IMR-90 (cell line): ENCODE measurements around the gene TRIM25. TPM values are rescaled to one million over a fixed set of nuclear protein-coding genes. Genes with fewer than 3 reads are reported as not detected.

Experiments used
- ATAC-seq: fragments of 200-7000 bp; cut with Tn5 transposase; 2 replicates; pipeline ENCODE4 v1.9.1; 2020; ENCODE audit warnings: low read depth, mild to moderate bottlenecking, moderate library complexity
- BruUV-seq: library from RNA; stranded (reverse); fragments of 400-500 nt; replicated peaks from 2 replicates; lab custom pipeline; 2021; lab: Mats Ljungman, UMichigan
- CTCF ChIA-PET: fragments of 300-600 bp; formaldehyde crosslinking; extraction: SDS; loops from one replicate; lab custom pipeline; 2021; ENCODE audit warnings: antibody characterized with exemption; lab: Yijun Ruan, JAX
- POLR2A ChIA-PET: fragments of 300-600 bp; sonication (Branson Sonifier 250); formaldehyde crosslinking; loops from one replicate; lab custom pipeline; 2022; ENCODE audit warnings: antibody characterized with exemption; ENCODE audit not compliant: unreplicated experiment; lab: Charles Lee
- DNase-seq: peaks from one replicate; pipeline ENCODE4 v3.0.0; 2013
- H2AFZ ChIP-seq: replicated peaks from 2 replicates; pipeline ENCODE3; 2013; ENCODE audit warnings: low read length, mild to moderate bottlenecking; ENCODE audit not compliant: poor library complexity
- H2AK5ac ChIP-seq: 2 replicates; pipeline ENCODE4 v1.6.1; 2013; ENCODE audit warnings: low read depth, low read length, inconsistent platforms
- H2AK9ac ChIP-seq: replicated peaks from 2 replicates; pipeline ENCODE3; 2013; ENCODE audit warnings: mild to moderate bottlenecking, low read depth, low read length, moderate library complexity; ENCODE audit not compliant: poor library complexity
- H2BK120ac ChIP-seq: 2 replicates; pipeline ENCODE4 v1.6.1; 2013; ENCODE audit warnings: low read depth, low read length, inconsistent platforms
- H2BK15ac ChIP-seq: 3 replicates; pipeline ENCODE4 v1.6.1; 2013; ENCODE audit warnings: low read depth, low read length, inconsistent platforms
- H2BK20ac ChIP-seq: 2 replicates; pipeline ENCODE4 v1.6.1; 2013; ENCODE audit warnings: low read depth, mild to moderate bottlenecking, inconsistent platforms, low read length, moderate library complexity
- H2BK5ac ChIP-seq: 2 replicates; pipeline ENCODE4 v1.6.1; 2013; ENCODE audit warnings: mild to moderate bottlenecking, low read depth, low read length, inconsistent platforms; ENCODE audit not compliant: poor library complexity, severe bottlenecking
- H3K14ac ChIP-seq: replicated peaks from 2 replicates; pipeline ENCODE4 v1.6.1; 2013; ENCODE audit warnings: low read depth, low read length, inconsistent platforms
- H3K18ac ChIP-seq: 2 replicates; pipeline ENCODE4 v1.6.1; 2013; ENCODE audit warnings: low read depth, low read length, control low read depth
- H3K23ac ChIP-seq: 2 replicates; pipeline ENCODE4 v1.6.1; 2013; ENCODE audit warnings: low read depth, low read length, inconsistent platforms
- H3K27ac ChIP-seq: 2 replicates; pipeline ENCODE4 v1.5.1; 2013; ENCODE audit warnings: mild to moderate bottlenecking, control low read depth, low read length; ENCODE audit not compliant: insufficient read depth
- H3K27me3 ChIP-seq: 2 replicates; pipeline ENCODE4 v1.6.1; 2013; ENCODE audit warnings: low read length; ENCODE audit not compliant: control insufficient read depth, insufficient read depth
- H3K36me3 ChIP-seq: 2 replicates; pipeline ENCODE4 v1.6.1; 2013; ENCODE audit warnings: low read length, mixed read lengths; ENCODE audit not compliant: control insufficient read depth, insufficient read depth
- H3K4ac ChIP-seq: 2 replicates; pipeline ENCODE4 v1.6.1; 2013; ENCODE audit warnings: low read depth, low read length, inconsistent platforms
- H3K4me1 ChIP-seq: 2 replicates; pipeline ENCODE4 v1.6.1; 2013; ENCODE audit warnings: low read length, mixed read lengths; ENCODE audit not compliant: control insufficient read depth, insufficient read depth
- H3K4me2 ChIP-seq: 2 replicates; pipeline ENCODE4 v1.6.1; 2013; ENCODE audit warnings: low read depth, mild to moderate bottlenecking, control low read depth, low read length, moderate library complexity
- H3K4me3 ChIP-seq: 2 replicates; pipeline ENCODE4 v1.5.1; 2013; ENCODE audit warnings: low read depth, mild to moderate bottlenecking, control low read depth, low read length, moderate library complexity; ENCODE audit not compliant: insufficient read depth
- H3K56ac ChIP-seq: 2 replicates; pipeline ENCODE4 v1.6.1; 2013; ENCODE audit warnings: low read length, inconsistent platforms; ENCODE audit not compliant: insufficient read depth; ENCODE audit errors: extremely low read depth
- H3K79me1 ChIP-seq, 2 experiments: 2 replicates each; pipeline ENCODE4 v1.6.1; 2013; ENCODE audit warnings: low read length in 2 of 2, inconsistent platforms in 1 of 2, low read depth in 1 of 2
- H3K9ac ChIP-seq: 2 replicates; pipeline ENCODE4 v1.6.1; 2013; ENCODE audit warnings: low read depth, low read length, control low read depth
- H3K9me1 ChIP-seq: 2 replicates; pipeline ENCODE4 v1.6.1; 2013; ENCODE audit warnings: low read length, inconsistent platforms; ENCODE audit not compliant: insufficient read depth
- H3K9me3 ChIP-seq: 2 replicates; pipeline ENCODE4 v1.6.1; 2013; ENCODE audit warnings: low read length; ENCODE audit not compliant: control insufficient read depth, insufficient read depth
- H4K20me1 ChIP-seq: 2 replicates; pipeline ENCODE4 v1.6.1; 2013; ENCODE audit warnings: low read length, inconsistent platforms; ENCODE audit not compliant: insufficient read depth
- H4K5ac ChIP-seq: 2 replicates; pipeline ENCODE4 v1.6.1; 2013; ENCODE audit warnings: mild to moderate bottlenecking, low read depth, low read length, control low read depth
- H4K8ac ChIP-seq, 2 experiments: 2 replicates each; pipeline ENCODE4 v1.6.1; 2013; ENCODE audit warnings: low read depth in 2 of 2, low read length in 2 of 2, control low read depth in 1 of 2, inconsistent platforms in 1 of 2
- H4K91ac ChIP-seq: 2 replicates; pipeline ENCODE4 v1.6.1; 2013; ENCODE audit warnings: low read depth, low read length, inconsistent platforms; ENCODE audit not compliant: insufficient read depth
- BHLHE40 ChIP-seq: fragments of 150-350 bp; IDR thresholded peaks from 2 replicates; pipeline ENCODE4 v1.6.1; 2016; ENCODE audit warnings: mild to moderate bottlenecking, low read depth, low read length
- CEBPB ChIP-seq: IDR thresholded peaks from 2 replicates; pipeline ENCODE4 v1.6.1; 2012; ENCODE audit warnings: low read depth, low read length, improper control_type of control experiment
- CHD1 ChIP-seq: IDR thresholded peaks from 2 replicates; pipeline ENCODE4 v1.6.1; 2012; ENCODE audit warnings: low read depth, low read length, improper control_type of control experiment
- SMC3 ChIP-seq: fragments of 150-350 bp; IDR thresholded peaks from 2 replicates; pipeline ENCODE4 v1.6.1; 2016; ENCODE audit warnings: low read depth, mild to moderate bottlenecking, antibody characterized with exemption, low read length, moderate library complexity
- WGBS, 2 experiments: methylation state at CpG; one replicate each; pipeline versions ENCODE4 v1.1.5 to v1.1.7; 2013; ENCODE audit warnings: missing lambda C conversion rate in 2 of 2; ENCODE audit not compliant: insufficient read length in 1 of 2; ENCODE audit errors: extremely low coverage in 2 of 2; 5-methylcytosine and 5-hydroxymethylcytosine counted together
- dilution Hi-C: fragments of 300-500 bp; cut with HindIII; formaldehyde crosslinking; loops from one replicate; pipeline ENCODE4 v1.14.3; 2018; ENCODE audit warnings: low sequenced_read_pairs; ENCODE audit not compliant: unreplicated experiment
- in situ Hi-C: fragments of 300-500 bp; cut with MboI; formaldehyde crosslinking; loops from 3 replicates; pipeline ENCODE4 v1.14.3; 2019; ENCODE audit warnings: low sequenced_read_pairs, inconsistent platforms, mixed read lengths
- intact Hi-C: fragments of 100-400 bp; cut with micrococcal nuclease; formaldehyde crosslinking; loops from 2 replicates; pipeline ENCODE4 v1.10.0; 2022
- polyA plus RNA-seq, 3 experiments: library from polyadenylated mRNA; depleted of rRNA; stranded (reverse); fragments of >200 nt; gene quantifications; 2 replicates each; pipeline ENCODE4 v1.2.3, GENCODE V29; 2012; ENCODE audit warnings: low replicate concordance in 1 of 3
- total RNA-seq: library from RNA; depleted of rRNA; stranded (reverse); fragments of >200 nt; gene quantifications from 2 replicates; pipeline ENCODE4 v1.2.3, GENCODE V29; 2012

Gene TRIM25
- total and polyA plus RNA-seq, 2 of the 4 experiments (the other 2 are of a cell fraction) = 25.5 to 27.5 TPM

- no peaks in the 10 kb centered on the region for H3K9me3 ChIP-seq
- peak overlapping the region; percentile 52 to 71; a peak in 3 of 4 replicates for H4K8ac ChIP-seq
- no peak overlapping the region for H3K56ac ChIP-seq
- peak overlapping the region; percentile 2 for H3K27ac ChIP-seq
- peak overlapping the region; percentile 31 for H2AK5ac ChIP-seq
- 0 out of 2 replicates have a peak overlapping the region, but pooled peaks have one; percentile 26 for H4K91ac ChIP-seq
- H2BK5ac ChIP-seq = no peak overlapping the region
- DNase-seq (no peak), ATAC-seq (no peak)
- peak overlapping the region; percentile 39; the same call in 1 of the 2 replicates for H2BK120ac ChIP-seq
- H3K9me1 ChIP-seq = peaks cover 26% of the 10 kb centered on the region
- peak overlapping the region; percentile 68 for H3K4ac ChIP-seq
- H3K27me3 ChIP-seq = no peaks in the 10 kb centered on the region
- TF ChIP-seq SMC3 = no peak
- TF ChIP-seq BHLHE40 = no peak
- TF ChIP-seq CEBPB = no peak
- no peak for TF ChIP-seq CHD1
- peak overlapping the region; percentile 95 for H3K9ac ChIP-seq
- peak overlapping the region; percentile 68 for H3K4me2 ChIP-seq
- CTCF ChIA-PET = interaction anchor here (0.6 kb wide), 1 partner anchor 38 kb away, joined by 6 read pairs; no protein-coding TSS in a partner anchor
- WGBS, 2 experiments = 91% methylated on average over 10 of the region's 21 CpGs; no CpG with 5 or more reads in 1 of the 2 experiments
- H3K4me1 ChIP-seq = peaks cover 17% of the 10 kb centered on the region
- peaks cover 39% of the 10 kb centered on the region for H4K20me1 ChIP-seq
- peak overlapping the region; percentile 92 for H3K4me3 ChIP-seq
- intact Hi-C loops (no loop called here), in situ Hi-C loops (no loop called here), dilution Hi-C loops (no loop called here)
- H3K23ac ChIP-seq = peak overlapping the region; percentile 96
- peak overlapping the region; percentile 47 for H3K14ac ChIP-seq
- H3K36me3 ChIP-seq = peaks cover 9% of the 10 kb centered on the region
- H3K79me1 ChIP-seq = peaks cover 32 to 65% of the 10 kb centered on the region in 2 experiments
- no peak overlapping the region; the same call in 2 of the 3 replicates for H2BK15ac ChIP-seq
- 0 out of 2 replicates have a peak overlapping the region, but pooled peaks have one; percentile 29 for H2BK20ac ChIP-seq
- H2AFZ ChIP-seq = peak overlapping the region; percentile 33
- BruUV-seq = no TSS peak
- peak overlapping the region; percentile 30; the same call in 1 of the 2 replicates for H3K18ac ChIP-seq
- POLR2A ChIA-PET = no interaction called here
- peak overlapping the region; percentile 37 for H4K5ac ChIP-seq
- peak overlapping the region; percentile 93 for H2AK9ac ChIP-seq
Measured at GRCh38 chr17:56912105-56912999, 1.5 kb downstream of the TRIM25 start.
